GM12801 (cell line): ENCODE results near the gene RSPO4.

Source experiments
- TF ChIP-seq, protein P1 (sequence below): IDR thresholded peaks from one replicate; pipeline ENCODE4 v1.5.1; 2011; ENCODE audit warnings: control low read depth; ENCODE audit not compliant: insufficient read length; ENCODE audit errors: extremely low read depth

RSPO4 gene

DNA sequence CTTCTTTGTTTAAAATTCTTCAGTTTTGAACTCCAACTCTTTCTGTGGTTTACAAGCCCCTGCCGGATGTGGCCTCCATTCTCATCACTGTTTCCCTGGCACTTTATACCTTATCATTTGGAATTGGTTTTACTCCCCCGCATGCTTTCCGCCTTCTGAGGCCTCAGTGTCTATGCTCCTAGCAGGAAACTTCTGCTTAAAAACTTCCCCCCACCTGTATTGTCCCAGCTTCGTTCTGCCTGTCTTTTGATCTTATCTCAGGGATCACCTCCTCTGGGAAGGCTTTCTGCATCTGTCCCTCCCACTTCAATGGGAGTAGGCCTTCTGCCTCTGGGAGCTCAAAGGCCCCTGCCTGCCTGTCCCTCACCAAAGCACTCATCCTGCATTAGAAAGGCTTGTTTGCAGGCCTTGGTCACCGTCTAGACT is 82.6 kb downstream of the RSPO4 start:
- TF ChIP-seq, protein P1, sequence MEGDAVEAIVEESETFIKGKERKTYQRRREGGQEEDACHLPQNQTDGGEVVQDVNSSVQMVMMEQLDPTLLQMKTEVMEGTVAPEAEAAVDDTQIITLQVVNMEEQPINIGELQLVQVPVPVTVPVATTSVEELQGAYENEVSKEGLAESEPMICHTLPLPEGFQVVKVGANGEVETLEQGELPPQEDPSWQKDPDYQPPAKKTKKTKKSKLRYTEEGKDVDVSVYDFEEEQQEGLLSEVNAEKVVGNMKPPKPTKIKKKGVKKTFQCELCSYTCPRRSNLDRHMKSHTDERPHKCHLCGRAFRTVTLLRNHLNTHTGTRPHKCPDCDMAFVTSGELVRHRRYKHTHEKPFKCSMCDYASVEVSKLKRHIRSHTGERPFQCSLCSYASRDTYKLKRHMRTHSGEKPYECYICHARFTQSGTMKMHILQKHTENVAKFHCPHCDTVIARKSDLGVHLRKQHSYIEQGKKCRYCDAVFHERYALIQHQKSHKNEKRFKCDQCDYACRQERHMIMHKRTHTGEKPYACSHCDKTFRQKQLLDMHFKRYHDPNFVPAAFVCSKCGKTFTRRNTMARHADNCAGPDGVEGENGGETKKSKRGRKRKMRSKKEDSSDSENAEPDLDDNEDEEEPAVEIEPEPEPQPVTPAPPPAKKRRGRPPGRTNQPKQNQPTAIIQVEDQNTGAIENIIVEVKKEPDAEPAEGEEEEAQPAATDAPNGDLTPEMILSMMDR: no peak

DNA sequence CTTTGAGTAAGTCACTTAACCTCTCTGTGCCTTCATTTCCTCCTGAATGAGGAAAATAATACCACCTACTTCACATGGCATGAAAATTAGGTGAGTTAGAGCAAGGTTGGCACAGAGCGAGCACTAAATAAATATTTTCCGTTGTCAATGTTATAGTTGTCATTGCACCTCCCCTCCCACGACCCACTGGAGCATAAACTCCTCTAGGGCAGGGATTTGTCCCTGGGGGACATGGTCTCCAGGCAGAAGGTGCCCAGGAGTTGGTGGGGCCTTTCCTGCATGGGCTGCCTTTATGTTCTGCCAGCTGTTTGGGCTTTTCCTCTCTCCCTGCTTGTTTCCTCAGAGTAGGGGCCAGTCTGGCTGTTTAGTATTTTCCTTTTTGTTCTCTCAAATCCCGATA is 84.7 kb downstream of the RSPO4 start:
- TF ChIP-seq, protein P1: no peak

- TF ChIP-seq, protein P1: no peak
Measured at GRCh38 chr20:916825-917224, 85.3 kb downstream of the RSPO4 start.

DNA sequence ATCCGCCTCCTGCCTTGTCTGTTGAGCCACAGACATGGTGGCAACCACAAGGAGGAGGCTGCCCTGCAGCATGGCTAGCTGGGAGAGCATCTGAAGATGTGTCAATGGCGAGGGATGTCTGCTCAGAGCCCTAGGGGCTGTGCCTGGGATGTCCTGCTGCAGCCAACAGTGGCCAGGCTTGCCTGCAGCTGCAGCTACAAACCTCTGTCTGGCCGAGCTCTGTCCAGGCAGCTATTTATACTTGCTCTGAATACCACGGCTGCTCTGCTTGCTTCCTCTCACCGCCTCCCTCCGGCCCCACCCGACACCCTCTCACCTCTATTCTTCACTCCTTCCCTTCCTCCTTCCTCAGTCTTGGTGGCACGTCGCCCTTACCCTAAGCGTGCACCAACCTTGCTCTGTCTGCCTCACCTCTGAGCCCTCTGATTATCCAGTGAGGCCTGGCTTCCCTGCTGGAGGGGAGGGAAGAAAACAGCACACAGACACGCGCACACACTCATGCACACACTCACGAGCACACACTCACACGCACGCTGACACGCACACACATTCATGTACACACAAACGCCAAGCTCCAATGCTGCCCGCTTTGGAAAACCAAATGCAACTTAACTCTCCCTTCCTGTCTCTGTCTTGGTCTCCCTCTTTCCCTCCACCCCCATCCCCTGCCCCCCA is 85.8 kb downstream of the RSPO4 start, which contains the start of gene ANGPT4:
ANGPT4 (minus strand) TSS at position 210 of the 675 bp plus-strand sequence; CDS start at position 90, 120 bp downstream.
- TF ChIP-seq, protein P1: no peak

- TF ChIP-seq, protein P1: no peak
Measured at GRCh38 chr20:914727-915498, 87.2 kb downstream of the RSPO4 start.

GRCh38 chr20:913306-913849 is 88.7 kb downstream of the RSPO4 start:
- TF ChIP-seq, protein P1: no peak

GRCh38 chr20:911882-912600 is 90.1 kb downstream of the RSPO4 start:
- TF ChIP-seq, protein P1: no peak
